ENCODE results near the gene CA4. TPM values are rescaled to one million over a fixed set of nuclear protein-coding genes. Genes with fewer than 3 reads are reported as not detected.
"Not testable (repeated sequence)": the region's sequence is repeated elsewhere in the genome, so short reads cannot be mapped to it uniquely, and the experiment has no call there.

The CA4 gene
- total RNA-seq, 3 donors from 2014 or later = not detected

GRCh38 chr17:60169921-60170817, 20.4 kb downstream of the CA4 start:
- no peak overlapping the region for H3K4me3 Mint-ChIP-seq

GRCh38 chr17:60170835-60171752, 21.3 kb downstream of the CA4 start:
- Mint-ChIP-seq H3K9me3 (no peaks in the 10 kb centered on the region), H3K27me3 (ENCODE audit: low read depth) (no peaks in the 10 kb centered on the region), H3K36me3 (ENCODE audit: insufficient read depth) (no peaks in the 10 kb centered on the region), H3K4me3 (no peak overlapping the region), H3K4me1 (ENCODE audit: low read depth) (peaks cover 15% of the 10 kb centered on the region)
- no peak for DNase-seq
- no peak for ATAC-seq

More at GRCh38 chr17:60169921-60170817, 20.4 kb downstream of the CA4 start:
- ATAC-seq (no peak), DNase-seq (no peak)
- no peaks in the 10 kb centered on the region for H3K36me3 Mint-ChIP-seq (ENCODE audit: insufficient read depth)
- H3K9me3 Mint-ChIP-seq = no peaks in the 10 kb centered on the region
- H3K4me1 Mint-ChIP-seq (ENCODE audit: low read depth) = peaks cover 20% of the 10 kb centered on the region
- no peaks in the 10 kb centered on the region for H3K27me3 Mint-ChIP-seq (ENCODE audit: low read depth)

- Mint-ChIP-seq H3K27me3 (ENCODE audit: low read depth) (no peaks in the 10 kb centered on the region), H3K4me1 (ENCODE audit: low read depth) (peaks cover 12% of the 10 kb centered on the region), H3K9me3 (no peaks in the 10 kb centered on the region), H3K4me3 (no peak overlapping the region), H3K36me3 (ENCODE audit: insufficient read depth) (no peaks in the 10 kb centered on the region)
- no peak for ATAC-seq
- no peak for DNase-seq
These were observed 21.9 kb downstream of the CA4 start for GRCh38 chr17:60171753-60172079.

GRCh38 chr17:60173304-60173819, 23.6 kb downstream of the CA4 start:
- no peak for ATAC-seq

DNA sequence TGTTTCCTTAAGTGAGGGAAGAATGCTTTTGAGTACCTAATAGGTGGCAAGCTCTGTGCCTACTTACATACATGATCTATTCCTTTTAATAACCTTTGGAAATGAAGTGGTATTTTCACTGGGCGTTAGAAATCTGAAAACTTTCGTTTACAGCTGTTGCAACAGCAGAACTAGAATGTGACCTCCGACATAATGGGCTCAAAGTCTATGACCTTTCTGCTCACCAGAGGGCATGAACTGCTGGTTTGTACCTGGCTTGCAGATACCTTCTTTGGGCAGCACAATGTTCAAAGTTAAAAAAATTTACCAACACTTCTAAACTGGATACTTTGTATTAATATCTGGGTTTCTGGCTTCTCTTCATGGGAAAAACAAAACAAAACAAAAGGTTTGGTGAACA, 24.3 kb downstream of the CA4 start:
- no peak for ATAC-seq
- no peak overlapping the region for H3K4me3 Mint-ChIP-seq

More at GRCh38 chr17:60173304-60173819, 23.6 kb downstream of the CA4 start:
- no peak for DNase-seq
- Mint-ChIP-seq H3K27me3 (ENCODE audit: low read depth) (no peaks in the 10 kb centered on the region), H3K36me3 (ENCODE audit: insufficient read depth) (no peaks in the 10 kb centered on the region), H3K9me3 (no peaks in the 10 kb centered on the region), H3K4me3 (no peak overlapping the region), H3K4me1 (ENCODE audit: low read depth) (peaks cover 12% of the 10 kb centered on the region)

DNA sequence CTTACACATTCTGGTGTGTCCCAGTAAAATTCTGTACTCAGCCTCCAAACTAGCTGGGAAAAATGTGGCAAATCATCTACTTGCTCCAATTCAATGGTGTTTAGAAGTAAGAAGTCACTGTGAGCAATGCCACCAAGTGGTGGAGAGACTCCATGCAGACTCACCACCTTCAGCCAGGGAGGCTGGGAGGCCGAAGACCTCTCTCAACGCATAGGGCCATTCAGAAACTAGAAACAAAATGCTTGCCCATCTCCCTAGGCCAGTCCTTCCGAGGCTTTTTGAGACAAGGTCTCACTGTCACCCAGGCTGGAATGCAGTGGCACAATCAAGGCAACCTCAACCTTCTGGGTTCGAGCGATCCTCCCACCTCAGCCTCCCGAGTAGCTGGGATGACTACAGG, 25.0 kb downstream of the CA4 start:
- not testable (repeated sequence) for H3K27me3 Mint-ChIP-seq (ENCODE audit: low read depth); H3K4me3 Mint-ChIP-seq; H3K9me3 Mint-ChIP-seq; H3K36me3 Mint-ChIP-seq (ENCODE audit: insufficient read depth); ATAC-seq; DNase-seq
- H3K4me1 Mint-ChIP-seq (ENCODE audit: low read depth) = peaks cover 12% of the 10 kb centered on the region

More for the DNA sequence above, 24.3 kb downstream of the CA4 start:
- Mint-ChIP-seq H3K4me1 (ENCODE audit: low read depth) (peaks cover 12% of the 10 kb centered on the region), H3K36me3 (ENCODE audit: insufficient read depth) (peaks cover under 1% of the 10 kb centered on the region), H3K27me3 (ENCODE audit: low read depth) (no peaks in the 10 kb centered on the region), H3K9me3 (no peaks in the 10 kb centered on the region)
- DNase-seq = no peak

DNA sequence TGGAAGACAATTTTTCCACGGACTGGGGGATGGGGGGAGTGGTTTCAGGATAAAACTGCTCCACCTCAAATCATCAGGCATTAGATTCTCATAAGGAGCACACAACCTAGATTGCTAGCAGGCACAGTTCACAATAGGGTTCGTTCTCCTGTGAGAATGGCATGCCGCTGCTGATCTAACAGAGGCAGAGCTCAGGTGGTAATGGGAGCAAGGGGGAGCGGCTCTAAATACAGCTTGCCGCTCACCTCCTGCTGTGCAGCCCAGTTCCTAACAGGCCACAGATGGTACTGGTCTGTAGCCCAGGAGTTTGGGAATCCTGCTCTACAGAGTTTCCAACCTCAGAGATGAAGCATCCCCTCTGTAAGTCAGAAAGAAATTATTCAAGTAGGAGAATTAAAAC, 27.0 kb downstream of the CA4 start:
- H3K4me1 Mint-ChIP-seq (ENCODE audit: low read depth); H3K4me3 Mint-ChIP-seq; DNase-seq; ATAC-seq; H3K27me3 Mint-ChIP-seq (ENCODE audit: low read depth); H3K9me3 Mint-ChIP-seq: not testable (repeated sequence)
- H3K36me3 Mint-ChIP-seq (ENCODE audit: insufficient read depth) = peaks cover 12% of the 10 kb centered on the region

GRCh38 chr17:60178180-60178579, 28.4 kb downstream of the CA4 start:
- peaks cover 14% of the 10 kb centered on the region for H3K36me3 Mint-ChIP-seq (ENCODE audit: insufficient read depth)
- not testable (repeated sequence) for DNase-seq; H3K27me3 Mint-ChIP-seq (ENCODE audit: low read depth); H3K4me1 Mint-ChIP-seq (ENCODE audit: low read depth); ATAC-seq; H3K9me3 Mint-ChIP-seq; H3K4me3 Mint-ChIP-seq

DNA sequence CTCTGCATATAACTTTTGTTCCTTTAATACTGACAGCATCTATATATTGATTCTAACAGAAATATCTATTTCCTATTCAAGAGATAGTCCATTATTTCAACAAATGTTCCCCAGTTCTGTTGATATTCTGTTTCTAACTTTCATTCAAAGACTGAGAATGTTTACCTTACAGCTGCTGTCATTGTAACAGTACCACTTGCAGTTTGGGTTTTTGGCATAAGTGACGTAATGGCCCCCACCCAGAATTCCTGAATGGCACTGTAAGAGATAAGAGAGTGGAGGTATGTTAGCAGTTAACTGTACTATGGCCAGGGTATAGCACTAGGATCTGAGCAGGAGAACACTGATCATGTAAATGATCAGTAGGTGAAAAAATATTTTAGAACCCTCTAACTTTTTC, 30.6 kb downstream of the CA4 start:
- H3K4me1 Mint-ChIP-seq (ENCODE audit: low read depth); H3K4me3 Mint-ChIP-seq; H3K9me3 Mint-ChIP-seq; H3K27me3 Mint-ChIP-seq (ENCODE audit: low read depth); DNase-seq; ATAC-seq: not testable (repeated sequence)
- H3K36me3 Mint-ChIP-seq (ENCODE audit: insufficient read depth) = peaks cover 15% of the 10 kb centered on the region

- not testable (repeated sequence) for DNase-seq; H3K4me1 Mint-ChIP-seq (ENCODE audit: low read depth); H3K9me3 Mint-ChIP-seq; H3K27me3 Mint-ChIP-seq (ENCODE audit: low read depth); ATAC-seq; H3K4me3 Mint-ChIP-seq
- peaks cover 18% of the 10 kb centered on the region for H3K36me3 Mint-ChIP-seq (ENCODE audit: insufficient read depth)
These were observed 36.6 kb downstream of the CA4 start for GRCh38 chr17:60186372-60186771.

DNA sequence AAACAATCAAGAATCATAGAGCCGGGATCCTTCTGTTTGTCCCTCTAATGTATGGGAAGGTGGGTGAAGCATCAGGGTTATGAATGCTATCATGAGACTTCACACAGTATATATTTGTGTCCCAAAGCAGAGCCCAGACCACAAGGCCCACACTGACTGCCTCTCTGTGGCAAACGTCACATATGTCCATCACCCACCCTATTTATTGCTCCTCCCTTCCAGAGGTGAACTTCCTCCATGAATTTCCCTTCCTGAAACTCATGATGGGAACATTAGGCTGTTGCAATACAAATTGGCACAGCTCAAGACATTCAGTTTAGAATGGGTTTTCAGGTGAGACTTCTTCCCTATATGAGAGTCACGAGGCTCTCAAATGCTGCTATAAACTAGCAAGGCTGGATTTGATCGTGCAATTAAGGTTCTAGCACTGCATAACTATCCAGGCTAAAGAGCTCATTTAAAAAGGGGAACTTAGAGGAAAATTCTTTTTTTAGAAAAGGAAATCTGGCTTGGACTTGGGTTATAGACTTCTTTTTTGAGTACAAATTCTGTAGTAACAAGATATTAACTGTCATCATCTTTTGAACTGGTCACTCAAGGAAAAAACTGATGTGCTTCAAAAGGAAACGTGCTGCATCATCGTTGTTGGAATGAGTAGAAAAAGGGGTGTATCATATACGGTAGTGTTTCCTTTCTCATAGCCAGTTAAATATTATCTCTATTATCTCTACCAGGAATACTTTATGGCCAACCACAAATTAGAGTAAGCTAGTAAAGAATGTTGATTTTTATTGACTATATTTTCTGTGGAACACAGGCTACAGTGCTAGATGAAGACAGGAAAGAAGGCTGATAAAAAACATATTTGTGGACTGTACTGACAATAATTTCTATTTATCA, 37.3 kb downstream of the CA4 start:
- peaks cover 16% of the 10 kb centered on the region for H3K36me3 Mint-ChIP-seq (ENCODE audit: insufficient read depth)
- H3K4me1 Mint-ChIP-seq (ENCODE audit: low read depth); ATAC-seq; DNase-seq; H3K9me3 Mint-ChIP-seq; H3K4me3 Mint-ChIP-seq; H3K27me3 Mint-ChIP-seq (ENCODE audit: low read depth): not testable (repeated sequence)

GRCh38 chr17:60188759-60189158, 39.0 kb downstream of the CA4 start:
- no peak for DNase-seq
- no peaks in the 10 kb centered on the region for H3K4me1 Mint-ChIP-seq (ENCODE audit: low read depth)
- H3K27me3 Mint-ChIP-seq (ENCODE audit: low read depth) = no peaks in the 10 kb centered on the region
- peaks cover 18% of the 10 kb centered on the region for H3K36me3 Mint-ChIP-seq (ENCODE audit: insufficient read depth)
- no peaks in the 10 kb centered on the region for H3K9me3 Mint-ChIP-seq
- H3K4me3 Mint-ChIP-seq = no peak overlapping the region
- no peak for ATAC-seq

DNA sequence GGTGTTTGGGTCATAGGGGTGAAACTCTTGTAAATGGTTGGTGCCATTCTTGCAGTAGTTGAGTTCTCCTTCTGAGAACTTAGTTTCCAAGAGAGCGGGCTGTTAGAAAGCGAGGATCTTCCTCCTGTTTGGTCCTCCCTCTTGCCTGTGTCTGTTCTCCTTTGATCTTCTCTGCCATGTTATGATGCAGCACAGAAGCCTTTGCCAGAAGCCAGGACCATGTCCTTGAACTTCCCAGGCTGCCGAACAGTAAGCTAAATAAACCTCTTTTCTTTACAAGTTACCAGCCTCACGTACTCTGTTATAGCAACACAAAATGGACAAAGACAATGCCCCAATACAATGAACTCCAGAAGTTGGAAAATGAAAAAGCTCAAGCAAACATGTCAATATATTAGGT, 40.3 kb downstream of the CA4 start:
- ATAC-seq; H3K27me3 Mint-ChIP-seq (ENCODE audit: low read depth); H3K9me3 Mint-ChIP-seq; H3K4me3 Mint-ChIP-seq; H3K4me1 Mint-ChIP-seq (ENCODE audit: low read depth); DNase-seq: not testable (repeated sequence)
- peaks cover 25% of the 10 kb centered on the region for H3K36me3 Mint-ChIP-seq (ENCODE audit: insufficient read depth)

DNA sequence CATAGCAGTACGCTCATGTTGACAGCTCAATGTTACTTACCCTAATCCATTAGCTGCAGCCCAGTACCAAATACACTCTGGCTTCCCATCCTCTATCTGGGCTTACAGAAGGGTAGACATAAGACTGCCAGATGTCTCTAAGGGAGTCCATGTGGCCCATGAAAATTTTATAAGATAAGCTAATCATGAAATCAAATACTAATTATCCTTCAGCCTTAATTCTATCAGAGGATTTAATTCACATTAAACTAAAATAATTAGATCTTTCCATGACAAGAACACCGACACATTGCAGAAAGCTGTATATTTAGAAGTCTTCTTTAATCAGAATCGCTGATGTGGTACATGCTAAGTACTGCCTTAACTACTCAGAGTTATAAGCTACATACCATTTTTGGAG, 43.3 kb downstream of the CA4 start:
- not testable (repeated sequence) for H3K27me3 Mint-ChIP-seq (ENCODE audit: low read depth); ATAC-seq; H3K4me1 Mint-ChIP-seq (ENCODE audit: low read depth); DNase-seq; H3K4me3 Mint-ChIP-seq; H3K9me3 Mint-ChIP-seq
- H3K36me3 Mint-ChIP-seq (ENCODE audit: insufficient read depth) = peaks cover 30% of the 10 kb centered on the region
